Gastroesophageal sphincter (tissue), 3 donors: ENCODE measurements around the gene PLEK2.

Experiments
- CTCF ChIP-seq, 4 experiments: fragments of 200-600 bp in 2 of 4; fragments of 450-650 bp in 2 of 4; sonication (generic) in 1 of 4; IDR thresholded peaks; one replicate each; pipeline ENCODE4 v1.5.1; 2017 to 2019; ENCODE audit warnings: antibody characterized with exemption in 4 of 4, mild to moderate bottlenecking in 2 of 4, moderate library complexity in 2 of 4
- EP300 ChIP-seq: sonication (generic); formaldehyde crosslinking; IDR thresholded peaks from one replicate; pipeline ENCODE4 v1.6.1; 2017; ENCODE audit warnings: antibody characterized with exemption, mild to moderate bottlenecking
- POLR2A ChIP-seq, 2 donors: fragments of 450-650 bp; IDR thresholded peaks; one replicate each; pipeline ENCODE4 v1.6.1; 2017; ENCODE audit warnings: antibody characterized with exemption in 2 of 2, mild to moderate bottlenecking in 2 of 2, moderate library complexity in 1 of 2
- POLR2AphosphoS5 ChIP-seq: sonication (generic); formaldehyde crosslinking; IDR thresholded peaks from one replicate; pipeline ENCODE4 v1.6.1; 2017; ENCODE audit warnings: antibody characterized with exemption

- TF ChIP-seq EP300, result no peak
- TF ChIP-seq POLR2AphosphoS5, result no peak
- TF ChIP-seq CTCF (IDR thresholded peaks at IDR 0.05), result no peak
- TF ChIP-seq POLR2A (IDR thresholded peaks at IDR 0.05), result no peak
Measured at GRCh38 chr14:67370830-67371229, 41.1 kb downstream of the PLEK2 start.
